T-helper 1 cell treated with Interleukin-12 subunit alpha and Interleukin-12 subunit beta and Interleukin-4 antibody, amounts not matched to agents 30 μg/mL and 1 μg/mL, for 36 hours (primary cell): ENCODE results near the gene RUFY4.
A peak's percentile ranks its signal among the peaks of the same experiment; 100 is the strongest.
"Not testable (repeated sequence)": the region's sequence is repeated elsewhere in the genome, so short reads cannot be mapped to it uniquely, and the experiment has no call there.

Experiments used
- H3K27ac Mint-ChIP-seq: one replicate; pipeline ENCODE4 v1.8.0; 2021; ENCODE audit warnings: mild to moderate bottlenecking, mixed read lengths
- H3K27me3 Mint-ChIP-seq: one replicate; pipeline ENCODE4 v1.8.0; 2021; ENCODE audit warnings: low read depth, mixed read lengths
- H3K36me3 Mint-ChIP-seq: one replicate; pipeline ENCODE4 v1.8.0; 2021; ENCODE audit warnings: low read depth, mixed read lengths
- H3K4me1 Mint-ChIP-seq: one replicate; pipeline ENCODE4 v1.8.0; 2021; ENCODE audit warnings: low read depth, mixed read lengths
- H3K4me3 Mint-ChIP-seq: one replicate; pipeline ENCODE4 v1.8.0; 2021; ENCODE audit warnings: mild to moderate bottlenecking, moderate library complexity, mixed read lengths
- H3K9me3 Mint-ChIP-seq: one replicate; pipeline ENCODE4 v1.8.0; 2021; ENCODE audit warnings: mixed read lengths

Gene RUFY4

GRCh38 chr2:218122286-218122685 lies 53.2 kb downstream of the RUFY4 start:
- not testable (repeated sequence) for H3K27me3 Mint-ChIP-seq, H3K36me3 Mint-ChIP-seq, H3K4me1 Mint-ChIP-seq, H3K27ac Mint-ChIP-seq, H3K4me3 Mint-ChIP-seq
- peaks cover 20% of the 10 kb centered on the region for H3K9me3 Mint-ChIP-seq

- no peaks in the 10 kb centered on the region for H3K36me3 Mint-ChIP-seq
Observed at GRCh38 chr2:218123986-218124385, 54.9 kb downstream of the RUFY4 start.

GRCh38 chr2:218125095-218125494 lies 56.0 kb downstream of the RUFY4 start:
- Mint-ChIP-seq H3K27me3 (peaks cover 13% of the 10 kb centered on the region), H3K27ac (no peak overlapping the region), H3K4me3 (no peak overlapping the region), H3K9me3 (peaks cover 11% of the 10 kb centered on the region), H3K4me1 (peaks cover 7% of the 10 kb centered on the region), H3K36me3 (no peaks in the 10 kb centered on the region)

More at GRCh38 chr2:218123986-218124385, 54.9 kb downstream of the RUFY4 start:
- Mint-ChIP-seq H3K4me1 (peaks cover 7% of the 10 kb centered on the region), H3K27me3 (peaks cover 8% of the 10 kb centered on the region), H3K27ac (no peak overlapping the region), H3K9me3 (peaks cover 12% of the 10 kb centered on the region), H3K4me3 (no peak overlapping the region)

GRCh38 chr2:218125626-218126080 lies 56.6 kb downstream of the RUFY4 start, which contains the start of gene CXCR2:
Gene CXCR2 (plus strand): TSS chr2:218126028. CDS start chr2:218134802, 8,774 bp downstream.
- Mint-ChIP-seq H3K4me3 (peak within 1 kb of the TSS; percentile 47), H3K36me3 (no peaks in the 10 kb centered on the region), H3K4me1 (peaks cover 7% of the 10 kb centered on the region), H3K9me3 (peaks cover 11% of the 10 kb centered on the region), H3K27ac (peak within 1 kb of the TSS; percentile 47), H3K27me3 (peaks cover 13% of the 10 kb centered on the region)

- H3K4me1 Mint-ChIP-seq, result peaks cover 7% of the 10 kb centered on the region
- H3K4me3 Mint-ChIP-seq, result no peak overlapping the region
- peaks cover 5% of the 10 kb centered on the region for H3K27me3 Mint-ChIP-seq
- no peaks in the 10 kb centered on the region for H3K36me3 Mint-ChIP-seq
- no peak overlapping the region for H3K27ac Mint-ChIP-seq
- no peaks in the 10 kb centered on the region for H3K9me3 Mint-ChIP-seq
Observed at GRCh38 chr2:218127929-218128455, 58.9 kb downstream of the RUFY4 start.

GRCh38 chr2:218128781-218129457 lies 59.9 kb downstream of the RUFY4 start:
- Mint-ChIP-seq H3K9me3 (no peaks in the 10 kb centered on the region), H3K36me3 (no peaks in the 10 kb centered on the region), H3K4me3 (no peak overlapping the region), H3K27ac (no peak overlapping the region), H3K4me1 (peaks cover 7% of the 10 kb centered on the region), H3K27me3 (peaks cover 5% of the 10 kb centered on the region)

GRCh38 chr2:218129458-218130135 lies 60.5 kb downstream of the RUFY4 start:
- peaks cover 5% of the 10 kb centered on the region for H3K27me3 Mint-ChIP-seq
- no peaks in the 10 kb centered on the region for H3K9me3 Mint-ChIP-seq
- H3K4me1 Mint-ChIP-seq, result peaks cover 7% of the 10 kb centered on the region
- no peak overlapping the region for H3K27ac Mint-ChIP-seq
- H3K36me3 Mint-ChIP-seq, result no peaks in the 10 kb centered on the region
- H3K4me3 Mint-ChIP-seq, result no peak overlapping the region

- Mint-ChIP-seq H3K27ac (no peak overlapping the region), H3K36me3 (no peaks in the 10 kb centered on the region), H3K4me3 (no peak overlapping the region), H3K27me3 (peaks cover 5% of the 10 kb centered on the region), H3K9me3 (no peaks in the 10 kb centered on the region), H3K4me1 (peaks cover 6% of the 10 kb centered on the region)
Observed at GRCh38 chr2:218130377-218130776, 61.3 kb downstream of the RUFY4 start.

- no peak overlapping the region for H3K27ac Mint-ChIP-seq
- H3K4me3 Mint-ChIP-seq, result no peak overlapping the region
- H3K27me3 Mint-ChIP-seq, result peaks cover 5% of the 10 kb centered on the region
Observed at GRCh38 chr2:218130822-218131221, 61.8 kb downstream of the RUFY4 start.

GRCh38 chr2:218137514-218137913 lies 68.5 kb downstream of the RUFY4 start:
- Mint-ChIP-seq H3K9me3 (no peaks in the 10 kb centered on the region), H3K27me3 (peaks cover 24% of the 10 kb centered on the region), H3K4me1 (no peaks in the 10 kb centered on the region)

More at GRCh38 chr2:218130822-218131221, 61.8 kb downstream of the RUFY4 start:
- Mint-ChIP-seq H3K36me3 (no peaks in the 10 kb centered on the region), H3K9me3 (no peaks in the 10 kb centered on the region), H3K4me1 (peaks cover 3% of the 10 kb centered on the region)

GRCh38 chr2:218138047-218138446 lies 69.0 kb downstream of the RUFY4 start:
- Mint-ChIP-seq H3K36me3 (no peaks in the 10 kb centered on the region), H3K27ac (no peak overlapping the region), H3K4me1 (no peaks in the 10 kb centered on the region), H3K4me3 (no peak overlapping the region), H3K9me3 (no peaks in the 10 kb centered on the region), H3K27me3 (peaks cover 24% of the 10 kb centered on the region)

More at GRCh38 chr2:218137514-218137913, 68.5 kb downstream of the RUFY4 start:
- Mint-ChIP-seq H3K4me3 (no peak overlapping the region), H3K27ac (no peak overlapping the region), H3K36me3 (no peaks in the 10 kb centered on the region)
